ENCODE results near the gene MYCL.

MYCL gene

GRCh38 chr1:39850606-39851216 lies 51.0 kb downstream of the MYCL start:
- no peak for DNase-seq

GRCh38 chr1:39849203-39849602 lies 52.5 kb downstream of the MYCL start:
- no peak for DNase-seq

- DNase-seq = no peak
Measured at GRCh38 chr1:39847940-39848339, 53.8 kb downstream of the MYCL start.

GRCh38 chr1:39846796-39847195 lies 54.9 kb downstream of the MYCL start:
- DNase-seq = no peak

GRCh38 chr1:39845569-39846566 lies 55.8 kb downstream of the MYCL start:
- peak; percentile 79 for DNase-seq
